Measurements from ENCODE around the gene GNG12.

GNG12 gene

DNA sequence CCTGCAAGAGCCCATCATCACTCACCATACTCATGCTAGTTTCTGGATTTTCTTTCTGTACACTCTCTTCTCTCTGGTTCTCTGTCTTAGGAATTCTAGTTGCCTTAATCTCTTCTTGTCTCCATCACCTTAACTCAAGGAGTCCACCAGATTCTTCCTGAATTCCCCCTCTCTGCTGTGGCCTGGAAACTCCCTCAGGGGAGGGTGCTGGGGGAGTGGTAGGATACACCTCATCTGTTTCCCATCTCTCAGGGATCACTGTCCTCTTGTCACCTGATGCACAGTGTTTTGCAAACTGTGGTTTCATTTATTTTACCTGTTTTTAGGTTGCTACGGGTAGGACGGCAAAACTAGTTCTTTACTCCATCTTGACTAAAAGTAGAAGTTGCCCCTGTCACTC is 6.6 kb upstream of the GNG12 start:
- no peak for DNase-seq

DNA sequence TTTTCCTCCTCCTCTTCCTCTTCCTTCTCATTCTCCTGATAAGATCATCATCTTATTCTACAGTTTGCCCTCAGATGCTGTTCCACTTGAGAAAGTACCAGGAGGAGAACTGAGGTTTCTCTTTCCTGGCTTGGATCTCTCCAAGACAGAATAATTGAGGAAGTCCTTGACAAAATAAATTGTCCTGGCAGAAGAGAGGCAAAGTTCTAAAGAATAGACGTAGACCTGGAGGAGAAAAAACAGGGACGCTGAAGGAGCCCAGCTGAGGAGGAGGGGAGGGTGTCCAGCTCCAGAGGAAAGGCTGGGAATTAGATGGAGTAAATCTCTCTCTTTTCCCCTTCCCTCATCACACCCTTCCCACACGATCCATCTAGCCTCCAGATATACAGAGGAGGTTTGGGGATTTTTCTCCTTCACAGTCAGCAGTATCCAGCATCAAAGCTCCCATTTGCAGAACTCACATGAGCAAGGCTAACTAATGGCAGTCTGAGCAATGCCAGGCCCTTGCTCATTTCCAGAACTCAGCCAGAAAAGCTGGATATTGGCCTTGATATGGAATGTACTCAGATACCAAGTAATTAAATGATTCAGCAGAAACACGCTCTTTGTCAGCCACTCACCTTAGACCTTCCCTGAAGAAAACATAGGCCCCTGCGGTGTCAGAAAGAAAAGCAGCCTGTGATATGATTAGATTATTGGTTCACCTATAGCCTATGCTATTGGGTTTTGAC is 5.1 kb upstream of the GNG12 start:
- DNase-seq: no peak

DNA sequence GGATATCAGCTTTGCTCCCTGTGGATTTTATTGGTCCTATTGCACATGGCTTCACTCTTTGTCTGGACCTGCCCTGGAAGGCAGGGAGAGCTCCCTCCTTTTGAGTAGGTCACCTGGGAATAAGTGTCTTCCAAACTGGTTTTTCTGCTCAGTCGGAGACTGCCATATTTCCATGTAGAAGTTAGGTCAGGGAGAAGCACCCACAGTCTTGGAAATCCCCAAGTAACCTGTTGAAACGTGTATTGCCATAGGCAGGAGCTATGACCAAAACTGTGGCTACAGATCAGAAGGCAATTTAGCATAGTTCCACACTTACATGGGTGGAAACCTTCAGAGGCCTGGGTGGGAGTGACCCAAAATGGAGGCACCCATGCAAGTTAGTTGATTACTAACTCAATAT is 3.5 kb upstream of the GNG12 start:
- DNase-seq: no peak

DNA sequence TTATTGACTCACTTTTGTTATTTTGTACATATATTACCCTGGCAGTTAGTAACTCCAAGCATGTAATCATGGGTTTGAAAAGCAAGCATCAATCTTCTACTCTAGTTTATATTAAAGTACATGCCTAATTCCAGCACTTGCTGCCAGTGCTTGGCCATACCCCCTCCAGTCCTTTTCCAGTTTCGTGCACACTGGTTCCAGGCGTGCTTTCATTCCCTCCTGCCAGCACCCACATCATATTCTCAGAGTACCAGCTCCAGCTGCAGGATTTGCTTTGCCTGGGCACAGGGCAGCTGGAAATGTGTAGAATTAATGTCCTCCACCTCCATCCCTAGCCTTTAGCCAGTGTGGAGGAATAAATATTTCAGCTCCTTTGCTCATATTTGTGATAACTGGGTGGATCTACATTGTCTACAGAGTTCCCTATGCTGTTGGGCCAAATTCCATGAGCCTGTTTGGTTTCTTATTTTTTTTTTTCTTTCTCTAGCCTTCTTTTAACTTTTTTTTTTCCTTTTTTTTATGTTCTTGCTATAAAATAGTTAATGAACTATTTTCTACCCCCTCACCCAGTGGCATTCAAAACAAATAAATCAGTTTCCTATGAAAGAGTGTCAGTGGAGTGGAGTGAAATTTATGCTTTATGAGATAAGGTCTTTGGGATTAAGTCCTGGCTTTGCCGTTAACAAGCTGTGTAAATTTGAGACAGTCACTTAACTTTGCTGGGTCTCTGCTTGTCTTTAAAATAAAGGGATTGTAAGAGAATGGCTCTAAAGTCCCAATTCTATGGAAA is 2.6 kb upstream of the GNG12 start:
- DNase-seq: no peak

DNA sequence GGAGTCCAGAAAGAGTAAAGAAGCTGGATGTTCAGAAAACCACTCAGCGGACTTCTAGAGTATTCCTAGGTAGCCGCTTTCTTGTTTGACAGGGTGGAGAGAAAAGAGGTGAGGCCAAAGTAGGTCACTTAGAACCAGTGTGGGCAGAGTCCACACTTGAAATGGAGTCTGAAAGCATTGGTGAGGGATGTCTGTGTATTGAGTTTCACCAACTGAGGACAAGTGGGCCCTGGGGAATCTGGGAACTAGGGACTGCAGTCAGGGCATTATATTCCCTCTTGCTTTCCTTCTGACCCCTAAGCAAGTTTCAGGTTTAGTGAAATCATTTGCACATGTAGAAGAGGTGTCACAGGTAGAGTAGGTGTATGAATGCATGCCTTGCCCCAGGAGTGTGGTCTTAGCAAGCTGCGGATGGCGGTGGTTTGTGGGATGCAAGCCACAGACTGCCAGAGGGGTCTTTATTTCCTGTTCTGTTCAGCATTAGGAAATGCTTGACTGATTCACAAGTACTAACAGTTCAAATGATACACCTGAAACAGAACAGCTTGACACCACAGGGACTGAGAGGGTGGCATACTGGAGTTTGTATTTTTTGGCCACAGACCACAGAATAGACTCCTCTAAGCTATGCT is 1.1 kb upstream of the GNG12 start:
- DNase-seq: no peak

DNA sequence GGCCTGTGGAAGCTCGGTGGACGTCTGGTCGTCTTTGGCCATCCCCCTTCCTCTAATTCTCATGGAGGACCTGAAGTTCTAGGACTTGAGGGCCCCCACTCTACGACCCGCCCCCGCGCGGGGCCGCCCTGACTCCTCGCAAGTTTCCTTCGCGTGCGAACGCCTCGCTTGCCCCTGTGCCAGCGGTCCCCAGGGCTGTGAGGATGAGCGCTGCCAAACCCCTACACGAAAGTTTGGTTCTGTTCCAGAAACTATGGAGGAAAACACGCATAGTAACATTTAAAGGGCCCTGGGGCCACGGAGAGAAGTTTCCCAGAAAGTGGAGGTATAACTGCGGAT is 304 bp upstream of the GNG12 start:
- DNase-seq: no peak

DNA sequence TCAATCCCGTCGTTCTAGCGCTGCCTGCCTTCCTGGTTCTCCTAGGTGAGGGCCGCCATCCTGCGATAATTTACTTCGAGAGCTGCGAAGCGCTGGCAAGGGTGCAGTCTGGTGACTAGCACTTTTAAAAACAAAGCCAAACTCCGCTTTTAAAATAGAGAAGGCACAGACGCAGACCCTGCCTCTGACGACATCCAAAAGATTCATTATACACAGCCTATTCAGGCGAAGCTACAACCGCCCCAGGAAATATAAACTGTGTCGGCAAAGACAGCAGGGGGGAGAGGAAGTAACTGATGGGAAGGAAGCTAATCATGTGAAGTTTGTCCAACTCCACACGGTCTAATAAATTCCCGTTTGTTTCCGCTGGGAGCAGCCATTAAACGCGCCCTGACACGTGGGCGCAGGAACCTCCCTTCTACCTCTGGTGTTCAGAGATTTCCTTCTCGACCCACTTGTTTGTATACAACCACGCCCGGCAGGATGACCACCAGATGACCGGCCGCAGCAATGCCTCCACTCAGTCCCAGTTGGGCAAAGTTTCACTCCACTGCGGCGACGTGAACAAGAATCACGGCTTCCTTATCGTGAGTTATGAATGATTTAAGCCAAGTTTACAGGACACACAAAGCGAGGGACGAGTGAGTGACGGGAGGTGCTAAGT is 1.3 kb downstream of the GNG12 start:
- DNase-seq: no peak

DNA sequence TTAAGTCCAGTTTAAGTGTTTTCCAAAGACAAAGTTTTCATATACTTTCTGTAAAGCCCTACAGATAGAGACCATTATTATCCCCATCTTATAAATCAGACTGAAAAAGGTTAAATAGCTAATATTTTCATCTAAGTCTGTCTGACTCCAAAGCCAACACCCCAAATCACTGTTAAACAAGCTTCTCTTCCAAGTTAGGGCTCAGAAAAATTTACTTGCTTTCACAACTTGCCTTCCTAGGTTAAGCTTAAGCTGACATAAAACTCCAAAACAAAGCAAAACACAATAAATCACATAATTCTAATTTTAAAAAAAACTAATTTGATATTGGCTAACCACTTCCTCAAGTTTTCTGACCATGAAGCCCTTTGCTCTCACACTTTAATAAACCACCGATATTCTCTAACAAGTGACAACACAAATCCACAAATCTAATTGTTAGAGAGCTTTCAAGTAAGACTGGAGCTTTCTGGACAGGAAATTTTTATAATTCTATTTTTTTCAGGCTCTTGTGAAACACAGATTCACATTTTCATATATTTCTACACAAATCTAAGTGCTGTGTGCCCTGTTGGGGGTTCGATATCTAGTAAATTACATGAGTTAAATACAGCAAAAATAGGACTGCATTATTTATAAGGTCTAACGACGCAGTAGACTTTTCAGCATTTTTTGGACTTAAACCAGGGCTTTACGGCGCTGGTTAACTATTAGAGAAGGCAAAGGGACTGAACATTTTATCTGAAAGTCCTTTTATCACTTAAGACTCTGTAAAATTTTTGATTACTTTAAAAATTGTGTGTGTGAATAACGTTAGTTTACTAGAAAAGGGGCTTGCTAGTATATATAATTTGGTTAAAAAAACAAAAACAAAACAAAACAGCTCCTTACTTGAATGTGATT is 2.1 kb downstream of the GNG12 start:
- no peak for DNase-seq

DNA sequence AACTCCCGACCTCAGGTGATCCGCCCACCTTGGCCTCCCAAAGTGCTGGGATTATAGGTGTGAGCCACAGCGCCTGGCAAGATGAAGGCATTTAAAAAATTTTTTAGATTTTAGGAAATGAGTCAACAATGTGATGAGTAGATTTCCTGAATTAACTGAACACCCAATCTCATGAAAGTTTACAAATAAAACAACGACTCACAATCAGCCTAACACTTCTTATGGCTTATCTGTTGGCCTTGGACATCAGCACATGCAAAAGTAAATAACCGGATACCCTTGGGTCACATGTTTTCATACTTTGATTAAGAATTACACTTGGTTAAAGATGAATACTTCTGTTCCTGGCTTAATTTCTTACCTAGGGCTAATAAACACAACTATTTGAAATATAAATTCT is 3.0 kb downstream of the GNG12 start:
- no peak for DNase-seq

DNA sequence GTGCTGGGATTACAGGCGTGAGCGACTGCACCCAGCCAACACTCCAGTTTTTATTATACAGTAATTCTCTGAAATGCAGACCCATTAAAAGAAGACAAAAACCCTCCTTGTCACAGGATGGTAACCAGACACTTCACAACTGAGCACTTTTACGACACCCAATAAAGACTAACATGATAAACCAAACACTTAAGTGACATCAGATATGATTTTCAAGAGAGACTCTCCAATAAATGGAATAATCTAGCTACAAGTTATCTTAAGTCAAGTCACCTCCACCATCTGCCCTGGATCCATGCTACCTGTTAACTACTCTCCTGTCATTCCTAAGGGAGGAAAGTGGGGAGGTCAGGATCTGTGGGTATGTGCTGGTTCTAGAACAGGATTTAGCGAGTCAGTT is 5.6 kb downstream of the GNG12 start:
- DNase-seq: no peak

DNA sequence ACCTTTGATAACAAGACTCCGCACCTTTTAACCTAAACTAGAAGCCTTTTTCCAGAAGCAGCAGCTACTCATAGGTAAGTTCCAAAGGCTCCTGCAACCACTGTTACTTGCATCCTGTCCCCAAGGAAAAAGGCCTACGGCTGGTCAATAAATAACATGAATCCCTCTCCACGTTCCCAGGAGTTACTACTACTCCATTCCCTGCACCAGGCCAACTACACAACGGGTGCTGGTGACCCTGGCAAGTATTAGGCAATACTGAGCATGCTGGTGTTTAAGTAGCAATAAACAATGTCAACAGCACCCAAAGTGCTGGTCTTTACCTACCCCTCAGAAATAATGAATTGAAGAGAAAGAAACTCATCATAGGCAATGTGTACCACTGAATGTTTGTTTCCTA is 7.7 kb downstream of the GNG12 start:
- DNase-seq: no peak

DNA sequence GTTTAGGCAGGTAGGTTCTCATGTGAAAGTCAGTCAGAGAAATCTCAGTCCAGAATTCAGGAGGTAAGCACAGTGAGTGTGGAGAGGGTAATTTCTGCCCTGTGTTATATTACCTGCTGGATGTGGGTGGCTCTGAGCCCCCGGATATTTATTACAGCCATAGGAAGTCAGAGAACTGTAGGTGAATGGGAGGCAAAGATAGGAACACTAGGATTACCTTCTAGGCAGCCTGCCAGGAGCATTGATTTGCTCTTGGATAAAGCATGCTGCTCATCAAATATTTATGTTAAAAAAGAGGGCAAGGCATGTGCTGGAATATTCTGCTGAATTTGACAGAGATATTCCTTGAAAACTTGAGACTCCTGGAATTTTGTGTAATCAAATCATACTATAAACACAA is 8.5 kb downstream of the GNG12 start:
- DNase-seq: no peak

DNA sequence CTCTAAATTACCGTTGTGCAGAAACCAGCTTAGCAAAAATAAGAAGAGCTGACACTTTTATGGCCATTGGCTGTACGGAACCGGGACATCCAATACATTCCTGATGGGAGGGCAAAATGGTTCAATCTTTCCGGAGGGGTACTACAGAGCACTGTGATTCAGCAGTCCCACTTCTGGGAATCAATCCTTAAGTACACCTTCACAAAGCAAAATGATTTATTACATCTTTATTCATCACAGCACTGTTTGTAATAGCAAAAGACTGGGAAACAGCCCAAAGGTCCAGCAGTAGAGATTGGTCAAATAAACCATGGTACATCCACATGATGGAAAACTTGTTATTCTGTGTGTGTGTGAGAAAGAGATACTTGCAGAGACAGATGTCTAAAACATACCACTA is 9.7 kb downstream of the GNG12 start:
- DNase-seq: no peak

DNA sequence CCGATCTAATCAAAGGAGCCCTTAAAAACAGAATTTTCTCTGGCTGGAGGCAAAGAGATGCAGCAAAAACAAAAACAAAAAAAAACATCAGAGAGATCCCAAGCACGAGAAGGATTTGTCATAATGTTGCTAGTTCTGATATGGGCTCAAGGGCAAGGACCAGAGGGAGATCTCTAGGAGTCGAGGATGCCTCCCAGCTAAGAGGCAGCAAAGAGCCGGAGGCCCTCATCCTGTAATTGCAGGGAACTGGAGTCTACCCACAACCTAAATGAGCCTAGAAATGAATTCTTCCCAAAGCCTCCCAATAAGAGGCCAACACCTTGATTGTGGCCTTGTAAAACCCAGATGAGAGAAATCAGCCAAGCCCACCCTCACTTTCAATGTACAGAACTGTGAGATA is 12.0 kb downstream of the GNG12 start:
- DNase-seq: no peak

DNA sequence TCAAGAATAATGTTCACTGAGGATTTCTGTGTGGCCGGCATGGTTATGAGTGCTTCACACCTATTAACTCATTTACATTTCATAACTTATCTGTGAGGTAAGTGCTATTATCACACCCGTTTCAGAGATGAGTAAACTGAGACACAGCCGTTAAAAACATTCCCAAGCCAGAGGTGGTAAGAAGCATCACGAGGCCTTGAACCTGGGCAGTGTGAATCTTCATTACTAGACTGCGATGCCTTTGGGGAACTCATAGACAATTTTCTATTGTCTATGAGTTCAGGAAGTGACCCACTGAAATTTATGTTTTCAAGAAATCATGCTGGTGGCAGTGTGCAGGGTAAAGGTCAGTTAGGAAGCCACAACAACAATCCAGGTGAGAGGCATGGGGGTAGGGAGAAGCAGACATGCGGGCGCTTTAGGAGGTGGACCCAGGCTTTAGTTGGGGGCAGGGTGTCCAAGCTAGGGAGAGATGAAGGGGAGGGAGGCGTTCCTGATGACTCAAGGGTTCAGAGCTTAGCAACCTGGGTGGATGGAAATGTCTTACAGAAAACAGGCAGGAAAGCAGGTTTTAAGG is 14.5 kb downstream of the GNG12 start:
- no peak for DNase-seq

DNA sequence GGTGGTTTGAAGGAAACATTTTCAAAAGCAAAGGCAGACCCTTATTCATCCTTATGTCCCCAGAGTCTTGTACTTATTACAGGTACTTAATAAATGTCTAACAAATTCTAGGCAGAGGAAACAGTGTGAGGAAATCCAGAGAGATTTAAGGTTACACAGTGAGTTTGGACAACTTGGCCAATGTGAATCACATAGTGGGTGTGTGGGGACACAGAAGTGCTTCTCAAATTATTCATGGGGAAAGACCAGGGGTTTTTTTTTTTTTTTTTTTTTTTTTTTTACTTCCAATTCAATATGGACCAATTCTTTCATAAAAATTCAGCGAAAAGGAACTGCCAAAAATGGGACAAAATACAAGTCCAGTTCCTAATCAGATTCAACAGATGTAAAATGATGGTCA is 15.1 kb downstream of the GNG12 start:
- no peak for DNase-seq

DNA sequence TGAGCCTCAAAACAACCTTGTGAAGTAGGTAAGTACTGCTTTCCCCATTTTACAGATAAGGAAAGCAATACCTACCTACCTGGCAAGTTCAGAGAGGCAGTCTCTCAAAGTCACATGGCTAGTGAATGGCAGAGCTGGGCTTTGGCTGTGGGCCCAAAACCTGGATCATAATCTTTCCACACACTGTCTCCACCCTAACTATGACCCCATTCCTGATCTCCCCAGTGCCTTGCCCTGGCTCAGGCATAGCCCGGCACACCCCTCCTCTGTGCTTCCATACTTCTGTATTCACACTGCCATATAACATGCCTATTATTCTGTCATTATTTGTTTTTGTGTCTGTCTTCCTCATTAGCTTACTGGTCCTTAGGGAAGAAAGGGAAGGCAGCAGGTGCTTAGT is 15.9 kb downstream of the GNG12 start:
- no peak for DNase-seq

DNA sequence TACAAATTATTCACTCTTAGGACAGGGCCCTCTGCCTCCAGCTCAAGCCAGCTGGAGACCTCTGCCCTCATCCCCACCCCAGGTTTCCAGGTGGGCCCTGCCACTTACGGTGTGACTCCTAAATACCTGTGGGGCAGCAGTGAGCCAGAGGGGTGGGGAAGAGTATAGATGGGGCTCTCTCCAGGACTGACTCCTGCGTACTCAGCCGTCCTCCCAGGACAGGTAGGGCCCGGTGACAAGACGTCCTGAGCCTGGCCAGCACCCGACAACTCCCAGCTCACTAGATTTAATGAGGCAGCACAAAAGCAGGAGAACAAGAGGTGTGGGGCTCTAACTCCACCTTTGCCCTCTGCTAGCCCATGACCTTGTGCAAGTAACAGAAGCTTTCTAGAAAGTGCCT is 16.8 kb downstream of the GNG12 start:
- no peak for DNase-seq

DNA sequence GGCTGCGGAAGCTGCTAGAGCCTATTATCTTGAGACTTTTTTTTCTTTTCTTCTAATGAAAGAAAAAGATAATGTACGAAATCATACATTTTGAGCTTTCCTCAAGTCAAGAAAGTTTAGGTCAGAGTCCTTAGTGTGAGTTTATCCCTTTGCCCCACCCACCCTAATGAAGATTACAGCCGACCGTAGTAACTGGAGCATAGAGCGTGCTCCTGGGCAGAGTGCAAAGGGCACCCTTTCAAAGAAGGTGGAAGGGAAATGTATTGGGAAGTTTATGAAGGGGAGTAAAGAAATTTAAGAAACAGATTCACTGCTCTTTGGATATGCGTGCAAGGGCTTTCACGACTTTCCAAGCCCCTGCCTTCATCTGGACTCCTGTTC is 17.2 kb downstream of the GNG12 start:
- DNase-seq: no peak

DNA sequence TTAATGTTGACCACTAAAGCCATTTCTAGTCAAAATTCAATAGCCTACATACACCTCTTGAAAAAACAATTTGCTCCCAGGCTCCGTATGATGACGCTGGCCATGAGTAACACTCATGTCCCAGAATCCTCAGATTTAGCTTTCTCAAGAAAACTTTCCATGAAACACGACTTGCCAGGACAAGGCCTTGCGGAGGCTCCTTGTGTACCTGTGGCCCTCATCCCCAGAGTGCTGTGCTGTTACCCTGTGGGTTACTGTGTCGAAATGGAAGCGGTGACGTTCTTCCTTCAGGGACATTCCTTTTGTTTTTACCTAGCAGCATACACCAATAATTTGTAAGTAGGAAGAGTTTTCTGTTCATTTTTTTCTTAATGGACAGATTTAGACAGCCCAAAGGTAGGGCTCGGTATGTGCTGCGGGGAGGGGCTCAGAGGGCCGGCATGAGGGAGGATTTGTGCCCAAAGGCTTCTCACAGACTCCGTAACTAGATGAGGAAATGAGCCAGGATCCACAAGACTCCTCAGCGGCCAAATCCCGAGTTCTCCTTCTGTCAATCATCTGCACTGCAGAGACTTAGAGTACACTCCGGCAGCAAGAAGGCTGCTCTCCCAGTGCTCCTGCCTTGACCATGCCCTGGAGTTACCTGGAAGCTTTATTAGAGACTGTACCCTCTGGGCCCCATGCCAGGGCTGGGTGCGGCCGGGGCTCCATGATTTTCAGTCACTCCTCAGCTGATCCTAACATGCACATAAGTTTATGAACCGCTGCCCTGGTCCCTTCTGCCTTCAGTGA is 17.8 kb downstream of the GNG12 start:
- DNase-seq: no peak

DNA sequence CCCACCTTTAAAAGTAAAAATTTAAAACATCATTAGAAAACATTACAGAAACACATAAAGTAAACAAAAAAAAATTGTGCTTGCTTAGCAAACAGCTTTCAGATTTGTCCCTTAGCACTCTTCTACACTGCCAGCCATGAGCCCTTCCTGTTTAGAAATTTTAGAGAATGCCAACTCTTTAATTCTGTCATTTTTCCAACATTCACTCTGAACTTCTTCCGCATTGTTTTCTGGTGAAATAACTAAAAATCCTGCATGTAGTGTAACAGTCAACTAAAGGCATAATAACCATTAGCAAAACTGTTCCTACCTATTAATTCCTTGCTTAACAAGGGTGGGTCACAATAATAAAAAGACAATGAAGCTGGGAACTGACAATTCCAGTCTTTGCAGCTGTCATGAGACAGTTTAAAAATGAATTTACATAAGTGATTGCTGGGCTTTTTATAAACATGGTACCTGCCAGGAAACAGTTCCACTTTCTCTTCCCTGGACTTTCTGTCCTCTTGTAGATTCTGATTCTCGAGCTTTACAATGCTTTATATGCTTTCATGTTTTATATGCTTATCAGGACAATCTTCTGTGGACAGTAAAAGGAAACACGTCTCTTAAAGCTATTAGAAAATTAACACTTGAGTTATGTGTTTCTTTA is 19.0 kb downstream of the GNG12 start:
- no peak for DNase-seq

Measured in NCI-H1436 treated with DMSO at 0.1 percent for 48 hours (cell line).